Measurements from ENCODE around the gene SCNN1A.

DNA sequence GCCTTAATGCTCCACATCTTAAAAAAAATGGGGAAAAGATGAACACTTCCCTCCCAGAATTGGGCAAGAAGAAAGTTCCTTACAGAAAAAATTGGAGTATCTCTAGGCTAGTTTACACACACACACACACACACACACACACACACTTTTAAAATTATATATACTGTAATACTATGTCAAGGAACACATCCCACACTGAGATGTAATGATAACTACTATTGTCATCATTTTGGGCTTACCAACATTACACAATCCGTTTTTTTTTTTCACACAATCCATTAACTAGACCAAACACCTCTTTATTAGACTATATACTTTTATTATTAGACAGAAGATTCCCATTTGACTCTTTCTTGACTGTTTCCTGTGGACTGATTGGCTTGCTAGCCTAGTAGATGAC, 11.1 kb upstream of the SCNN1A start:
- TF ChIP-seq, protein P1, sequence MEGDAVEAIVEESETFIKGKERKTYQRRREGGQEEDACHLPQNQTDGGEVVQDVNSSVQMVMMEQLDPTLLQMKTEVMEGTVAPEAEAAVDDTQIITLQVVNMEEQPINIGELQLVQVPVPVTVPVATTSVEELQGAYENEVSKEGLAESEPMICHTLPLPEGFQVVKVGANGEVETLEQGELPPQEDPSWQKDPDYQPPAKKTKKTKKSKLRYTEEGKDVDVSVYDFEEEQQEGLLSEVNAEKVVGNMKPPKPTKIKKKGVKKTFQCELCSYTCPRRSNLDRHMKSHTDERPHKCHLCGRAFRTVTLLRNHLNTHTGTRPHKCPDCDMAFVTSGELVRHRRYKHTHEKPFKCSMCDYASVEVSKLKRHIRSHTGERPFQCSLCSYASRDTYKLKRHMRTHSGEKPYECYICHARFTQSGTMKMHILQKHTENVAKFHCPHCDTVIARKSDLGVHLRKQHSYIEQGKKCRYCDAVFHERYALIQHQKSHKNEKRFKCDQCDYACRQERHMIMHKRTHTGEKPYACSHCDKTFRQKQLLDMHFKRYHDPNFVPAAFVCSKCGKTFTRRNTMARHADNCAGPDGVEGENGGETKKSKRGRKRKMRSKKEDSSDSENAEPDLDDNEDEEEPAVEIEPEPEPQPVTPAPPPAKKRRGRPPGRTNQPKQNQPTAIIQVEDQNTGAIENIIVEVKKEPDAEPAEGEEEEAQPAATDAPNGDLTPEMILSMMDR (conservative IDR thresholded peaks at IDR 0.05) = no peak
- no peak for TF ChIP-seq EZH2 (IDR thresholded peaks at IDR 0.05; ENCODE audit: low read depth)

Data from PC-9 (cell line).